Liver (tissue), 9 donors: ENCODE results near the gene SALL1. TPM values are rescaled to one million over a fixed set of nuclear protein-coding genes. Genes with fewer than 3 reads are reported as not detected.

ENCODE experiments used
- DNase-seq: peaks from one replicate; pipeline ENCODE4 v3.0.0-alpha.2; 2017; ENCODE audit warnings: low spot score
- H3K27ac ChIP-seq, 2 donors: one replicate each; pipeline ENCODE4 v1.7.0; 2013; ENCODE audit warnings: inconsistent platforms in 2 of 2, low read length in 2 of 2, control low read depth in 1 of 2, low read depth in 1 of 2, mild to moderate bottlenecking in 1 of 2
- H3K27me3 ChIP-seq, 4 donors: one replicate each; pipeline versions ENCODE4 v1.6.1 to v1.7.0; 2013; ENCODE audit warnings: low read length in 3 of 4, inconsistent platforms in 1 of 4, mild to moderate bottlenecking in 1 of 4, moderate library complexity in 1 of 4; ENCODE audit not compliant: control insufficient read depth in 4 of 4, insufficient read depth in 4 of 4
- H3K36me3 ChIP-seq, 4 donors: one replicate each; pipeline versions ENCODE4 v1.6.1 to v1.7.0; 2013; ENCODE audit warnings: low read length in 3 of 4, mild to moderate bottlenecking in 3 of 4, low read depth in 1 of 4, moderate library complexity in 1 of 4; ENCODE audit not compliant: control insufficient read depth in 4 of 4, insufficient read depth in 3 of 4
- H3K4me1 ChIP-seq, 4 donors: one replicate each; pipeline versions ENCODE4 v1.6.1 to v1.7.0; 2013; ENCODE audit warnings: low read length in 3 of 4, mild to moderate bottlenecking in 3 of 4, moderate library complexity in 1 of 4; ENCODE audit not compliant: control insufficient read depth in 4 of 4, insufficient read depth in 4 of 4
- H3K4me3 ChIP-seq, 3 donors: one replicate each; pipeline versions ENCODE4 v1.6.1 to v1.7.0; 2013; ENCODE audit warnings: low read length in 3 of 3, control low read depth in 1 of 3, low read depth in 1 of 3, mild to moderate bottlenecking in 1 of 3
- H3K9ac ChIP-seq, 2 donors: one replicate each; pipeline ENCODE4 v1.7.0; 2013; ENCODE audit warnings: low read length in 2 of 2, mild to moderate bottlenecking in 2 of 2, moderate library complexity in 2 of 2, control low read depth in 1 of 2, low read depth in 1 of 2
- H3K9me3 ChIP-seq, 4 donors: one replicate each; pipeline versions ENCODE4 v1.6.1 to v1.7.0; 2013; ENCODE audit warnings: low read length in 3 of 4; ENCODE audit not compliant: control insufficient read depth in 4 of 4
- CTCF ChIP-seq: fragments of 150-350 bp; IDR thresholded peaks from 2 replicates; pipeline ENCODE4 v1.5.1; 2017; ENCODE audit warnings: improper control_type of control experiment, low read depth, low read length; ENCODE audit not compliant: missing input control
- EGR1 ChIP-seq, 2 donors: IDR thresholded peaks; 2 replicates each; pipeline ENCODE4 v1.6.1; 2016 to 2018; ENCODE audit warnings: antibody characterized with exemption in 2 of 2, low read depth in 2 of 2
- FOXA1 ChIP-seq: IDR thresholded peaks from 2 replicates; pipeline ENCODE4 v1.6.1; 2016; ENCODE audit warnings: antibody characterized with exemption
- FOXA2 ChIP-seq: IDR thresholded peaks from 2 replicates; pipeline ENCODE4 v1.6.1; 2016; ENCODE audit warnings: antibody characterized with exemption
- HNF4G ChIP-seq: IDR thresholded peaks from 2 replicates; pipeline ENCODE4 v1.6.1; 2016; ENCODE audit warnings: antibody characterized with exemption
- JUND ChIP-seq, 2 donors: IDR thresholded peaks; 2 replicates each; pipeline ENCODE4 v1.6.1; 2016; ENCODE audit warnings: antibody characterized with exemption in 2 of 2
- MAX ChIP-seq: IDR thresholded peaks from 2 replicates; pipeline ENCODE4 v1.6.1; 2016; ENCODE audit warnings: antibody characterized with exemption
- NR2F2 ChIP-seq: IDR thresholded peaks from 2 replicates; pipeline ENCODE4 v1.6.1; 2016; ENCODE audit warnings: antibody characterized with exemption
- RAD21 ChIP-seq, 2 donors: IDR thresholded peaks; 2 replicates each; pipeline ENCODE4 v1.6.1; 2016; ENCODE audit warnings: antibody characterized with exemption in 2 of 2, mild to moderate bottlenecking in 2 of 2
- RXRA ChIP-seq, 2 donors: IDR thresholded peaks; 2 replicates each; pipeline ENCODE4 v1.6.1; 2017 to 2018; ENCODE audit warnings: antibody characterized with exemption in 2 of 2, mild to moderate bottlenecking in 1 of 2
- TAF1 ChIP-seq: conservative IDR thresholded peaks from 2 replicates; pipeline ENCODE4 v1.6.1; 2016; ENCODE audit warnings: antibody characterized with exemption, mild to moderate bottlenecking
- ZBTB33 ChIP-seq: IDR thresholded peaks from 2 replicates; pipeline ENCODE4 v1.6.1; 2016; ENCODE audit warnings: antibody characterized with exemption
- WGBS: extraction: QIAGEN DNeasy Blood & Tissue Kit; methylation state at CpG from one replicate; pipeline ENCODE4 v1.1.7; 2013; 5-methylcytosine and 5-hydroxymethylcytosine counted together
- polyA plus RNA-seq, 2 donors: library from polyadenylated mRNA; stranded (reverse) in 1 of 2; unstranded in 1 of 2; fragments of 200-250 nt in 1 of 2; fragments of >200 nt in 1 of 2; fragmentation: Nextera tagmentation in 1 of 2; extraction: Ambion mirVana in 1 of 2; gene quantifications; one replicate each; pipeline versions ENCODE4 v1.2.1 to v1.2.3, GENCODE V29; 2013 to 2015
- total RNA-seq, 2 donors: library from RNA; depleted of rRNA; stranded (reverse); fragments of >200 nt; gene quantifications; one replicate each; pipeline ENCODE4 v1.2.3, GENCODE V29; 2014
- TF ChIP-seq, protein P1 (sequence below): IDR thresholded peaks from 2 replicates; pipeline ENCODE4 v1.6.1; 2016; ENCODE audit warnings: antibody characterized with exemption, mild to moderate bottlenecking
- donor health status: healthy.
- donor health status: healthy.
- donor health status: healthy.
- donor health status: healthy.
- donor health status: healthy.

The SALL1 gene
- total and polyA plus RNA-seq, 4 donors: 1.8 to 13.4 (median 11.7) TPM

DNA sequence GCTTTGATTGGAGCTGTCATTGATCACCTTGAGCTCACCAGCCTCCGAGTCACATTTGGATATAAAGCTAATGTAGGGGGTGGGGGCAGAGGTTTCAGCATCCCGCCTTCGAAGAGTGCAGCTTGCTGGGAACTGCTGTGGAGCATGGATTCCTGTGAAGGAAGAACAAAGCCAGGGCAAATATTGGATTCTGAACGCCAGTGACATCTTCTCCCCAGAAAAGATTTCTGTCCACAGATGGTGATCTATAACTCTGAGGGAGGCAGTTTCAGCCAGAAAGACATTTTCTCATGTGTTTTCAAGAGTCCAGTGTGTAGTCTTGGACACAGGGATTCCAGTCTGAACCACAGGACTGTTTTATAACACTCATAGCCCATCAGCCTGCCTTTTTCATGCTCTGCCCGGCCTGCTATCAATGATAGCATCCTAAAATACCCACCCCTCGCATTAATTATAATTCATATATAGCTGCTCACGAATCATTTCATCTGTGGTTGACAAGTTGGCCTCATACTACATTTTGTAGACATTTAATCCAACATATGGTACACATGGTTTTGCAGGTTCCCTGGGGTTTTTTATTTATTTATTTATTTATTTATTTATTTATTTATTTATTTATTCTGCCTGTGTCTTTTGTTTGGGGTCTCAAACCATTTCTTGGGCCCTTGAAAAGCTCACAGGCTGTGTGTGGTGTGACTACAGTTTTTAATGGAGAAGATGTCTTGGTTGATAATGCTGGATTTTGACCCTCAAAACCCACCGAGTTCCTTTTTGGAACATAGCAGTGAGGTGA lies 47.1 kb upstream of the SALL1 start:
- H3K36me3 ChIP-seq: no peaks in the 10 kb centered on the region
- 90% methylated on average over 8 of the region's 8 CpGs for WGBS
- H3K27ac ChIP-seq: no peak overlapping the region
- H3K9ac ChIP-seq: no peak overlapping the region
- H3K4me1 ChIP-seq: no peaks in the 10 kb centered on the region
- H3K27me3 ChIP-seq: no peaks in the 10 kb centered on the region
- DNase-seq: no peak
- TF ChIP-seq JUND (IDR thresholded peaks at IDR 0.05): no peak
- TF ChIP-seq FOXA1: no peak
- H3K4me3 ChIP-seq: no peak overlapping the region
- H3K9me3 ChIP-seq: peaks cover 0 to 6% (median 3%) of the 10 kb centered on the region in 4 donors

- TF ChIP-seq MAX (no peak), FOXA2 (no peak), NR2F2 (no peak), CTCF (peak; percentile 11), EGR1 (IDR thresholded peaks at IDR 0.05; ENCODE audit: low read depth in 2 of 2) (no peak), RAD21 (IDR thresholded peaks at IDR 0.05) (peak; percentile 60 to 64)
- TF ChIP-seq, protein P1, sequence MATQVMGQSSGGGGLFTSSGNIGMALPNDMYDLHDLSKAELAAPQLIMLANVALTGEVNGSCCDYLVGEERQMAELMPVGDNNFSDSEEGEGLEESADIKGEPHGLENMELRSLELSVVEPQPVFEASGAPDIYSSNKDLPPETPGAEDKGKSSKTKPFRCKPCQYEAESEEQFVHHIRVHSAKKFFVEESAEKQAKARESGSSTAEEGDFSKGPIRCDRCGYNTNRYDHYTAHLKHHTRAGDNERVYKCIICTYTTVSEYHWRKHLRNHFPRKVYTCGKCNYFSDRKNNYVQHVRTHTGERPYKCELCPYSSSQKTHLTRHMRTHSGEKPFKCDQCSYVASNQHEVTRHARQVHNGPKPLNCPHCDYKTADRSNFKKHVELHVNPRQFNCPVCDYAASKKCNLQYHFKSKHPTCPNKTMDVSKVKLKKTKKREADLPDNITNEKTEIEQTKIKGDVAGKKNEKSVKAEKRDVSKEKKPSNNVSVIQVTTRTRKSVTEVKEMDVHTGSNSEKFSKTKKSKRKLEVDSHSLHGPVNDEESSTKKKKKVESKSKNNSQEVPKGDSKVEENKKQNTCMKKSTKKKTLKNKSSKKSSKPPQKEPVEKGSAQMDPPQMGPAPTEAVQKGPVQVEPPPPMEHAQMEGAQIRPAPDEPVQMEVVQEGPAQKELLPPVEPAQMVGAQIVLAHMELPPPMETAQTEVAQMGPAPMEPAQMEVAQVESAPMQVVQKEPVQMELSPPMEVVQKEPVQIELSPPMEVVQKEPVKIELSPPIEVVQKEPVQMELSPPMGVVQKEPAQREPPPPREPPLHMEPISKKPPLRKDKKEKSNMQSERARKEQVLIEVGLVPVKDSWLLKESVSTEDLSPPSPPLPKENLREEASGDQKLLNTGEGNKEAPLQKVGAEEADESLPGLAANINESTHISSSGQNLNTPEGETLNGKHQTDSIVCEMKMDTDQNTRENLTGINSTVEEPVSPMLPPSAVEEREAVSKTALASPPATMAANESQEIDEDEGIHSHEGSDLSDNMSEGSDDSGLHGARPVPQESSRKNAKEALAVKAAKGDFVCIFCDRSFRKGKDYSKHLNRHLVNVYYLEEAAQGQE: no peak
- no peak for DNase-seq
- WGBS: 81% methylated on average over 3 of the region's 3 CpGs
- H3K27me3 ChIP-seq: no peaks in the 10 kb centered on the region
- H3K4me3 ChIP-seq: no peak overlapping the region
- no peaks in the 10 kb centered on the region for H3K4me1 ChIP-seq
- no peak overlapping the region for H3K9ac ChIP-seq
- no peaks in the 10 kb centered on the region for H3K36me3 ChIP-seq
- no peaks in the 10 kb centered on the region for H3K9me3 ChIP-seq
- H3K27ac ChIP-seq: no peak overlapping the region
These were observed 42.8 kb upstream of the SALL1 start for GRCh38 chr16:51193879-51194278.

GRCh38 chr16:51184702-51185433 lies 33.8 kb upstream of the SALL1 start:
- H3K9ac ChIP-seq: no peak overlapping the region
- H3K4me1 ChIP-seq: peaks cover 0 to 6% (median 0%) of the 10 kb centered on the region in 4 donors
- no peaks in the 10 kb centered on the region for H3K27me3 ChIP-seq
- H3K4me3 ChIP-seq: no peak overlapping the region
- WGBS: 59% methylated on average over 8 of the region's 8 CpGs
- no peaks in the 10 kb centered on the region for H3K36me3 ChIP-seq
- DNase-seq: no peak
- no peak overlapping the region for H3K27ac ChIP-seq
- H3K9me3 ChIP-seq: no peaks in the 10 kb centered on the region
- TF ChIP-seq TAF1 (no peak), MAX (no peak), FOXA1 (no peak), FOXA2 (no peak), ZBTB33 (no peak), EGR1 (IDR thresholded peaks at IDR 0.05; ENCODE audit: low read depth in 2 of 2) (no peak), RAD21 (IDR thresholded peaks at IDR 0.05) (no peak), HNF4G (no peak), RXRA (IDR thresholded peaks at IDR 0.05) (no peak), JUND (IDR thresholded peaks at IDR 0.05) (no peak), NR2F2 (no peak)
- TF ChIP-seq, protein P1: no peak
